Measurements from ENCODE around the gene MRGPRG. TPM values are rescaled to one million over a fixed set of nuclear protein-coding genes. Genes with fewer than 3 reads are reported as not detected.

MRGPRG gene
- total and polyA plus RNA-seq, 11 donors, result not detected

DNA sequence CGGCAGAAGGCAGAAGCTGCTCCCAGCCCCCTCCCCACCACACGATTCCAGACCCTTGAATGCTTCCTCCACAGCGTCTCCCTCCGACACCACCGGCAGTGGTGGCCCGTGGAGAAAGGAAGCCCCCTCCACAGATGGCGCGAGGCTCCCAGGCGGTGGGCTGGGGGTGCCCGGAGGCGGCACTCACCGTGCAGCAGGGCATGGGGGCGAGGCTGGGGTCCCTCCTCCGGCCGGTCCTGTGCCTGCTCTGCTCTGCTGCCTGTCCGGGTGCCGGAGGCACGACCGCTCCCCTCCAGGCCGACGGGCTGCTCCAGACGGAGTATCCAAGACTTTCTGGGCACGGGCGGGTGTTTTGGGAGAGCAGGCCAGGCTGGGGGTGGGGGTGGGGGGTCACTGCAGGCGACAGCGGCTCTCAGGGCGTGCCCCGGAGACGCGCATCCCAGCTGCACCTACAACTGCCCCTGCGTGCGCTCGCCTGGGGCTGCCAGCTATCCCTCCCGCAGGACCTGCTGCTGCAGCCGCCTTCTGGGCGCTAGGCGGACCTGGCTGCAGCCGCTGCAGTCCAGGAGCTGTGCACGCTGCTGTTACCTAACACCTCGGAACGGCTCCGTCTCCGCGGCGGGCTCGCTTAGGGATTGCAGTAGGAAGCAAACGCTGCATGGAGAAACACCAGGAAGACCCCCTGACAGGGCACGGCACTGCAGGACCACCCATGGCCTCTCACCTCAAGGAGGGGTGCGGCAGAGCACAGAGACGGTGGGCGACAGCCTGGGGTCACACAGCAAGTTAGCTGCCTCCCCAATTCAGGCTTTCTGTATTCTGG, 15.2 kb downstream of the MRGPRG start:
- peak in 1 of 4 donors; percentile 59 for ATAC-seq
- DNase-seq, result peak in 1 of 5 donors; percentile 27
- peaks cover 18 to 50% (median 37%) of the 10 kb centered on the region in 9 donors for H3K27me3 ChIP-seq
- H3K4me3 ChIP-seq, result peak overlapping the region in 1 of 12 donors; percentile 14
- H3K9me3 ChIP-seq, result no peaks in the 10 kb centered on the region
- no peak overlapping the region for H3K27ac ChIP-seq
- peaks cover 0 to 19% (median 8%) of the 10 kb centered on the region in 12 donors for H3K4me1 ChIP-seq
- no peak for TF ChIP-seq POLR2A (IDR thresholded peaks at IDR 0.05)
- TF ChIP-seq CTCF (IDR thresholded peaks at IDR 0.05), result no peak
- 4 to 6% (median 4%) methylated on average over 28 to 51 of the region's 51 CpGs for WGBS, 4 donors
- no peaks in the 10 kb centered on the region for H3K36me3 ChIP-seq
- intact Hi-C loops (cut with DNase I), result no loop called here

DNA sequence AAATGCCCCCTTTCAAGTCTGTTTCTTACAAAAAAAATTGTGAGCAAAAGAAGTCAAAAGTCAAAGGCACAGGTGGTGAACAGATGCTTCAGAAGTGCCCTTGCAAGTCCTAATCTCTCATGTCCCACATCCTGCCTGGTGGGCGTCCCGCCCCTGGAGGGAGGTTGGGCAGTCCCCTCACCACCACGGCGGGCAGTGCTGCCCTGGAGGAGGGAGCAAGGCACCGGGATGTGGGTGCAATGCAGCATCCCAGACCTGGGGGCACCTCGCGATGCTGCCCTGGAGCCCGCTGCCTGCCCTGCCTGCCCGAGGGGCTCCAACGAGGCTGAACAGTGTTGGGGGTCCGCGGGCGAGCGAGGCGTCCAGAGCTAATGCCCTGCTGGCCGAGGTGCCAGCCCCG, 15.9 kb downstream of the MRGPRG start:
- TF ChIP-seq CTCF (IDR thresholded peaks at IDR 0.05) (no peak), POLR2A (IDR thresholded peaks at IDR 0.05) (no peak)
- Histone ChIP-seq H3K4me3 (peak overlapping the region in 1 of 12 donors; percentile 14), H3K4me1 (peaks cover 0 to 19% (median 8%) of the 10 kb centered on the region in 12 donors)

DNA sequence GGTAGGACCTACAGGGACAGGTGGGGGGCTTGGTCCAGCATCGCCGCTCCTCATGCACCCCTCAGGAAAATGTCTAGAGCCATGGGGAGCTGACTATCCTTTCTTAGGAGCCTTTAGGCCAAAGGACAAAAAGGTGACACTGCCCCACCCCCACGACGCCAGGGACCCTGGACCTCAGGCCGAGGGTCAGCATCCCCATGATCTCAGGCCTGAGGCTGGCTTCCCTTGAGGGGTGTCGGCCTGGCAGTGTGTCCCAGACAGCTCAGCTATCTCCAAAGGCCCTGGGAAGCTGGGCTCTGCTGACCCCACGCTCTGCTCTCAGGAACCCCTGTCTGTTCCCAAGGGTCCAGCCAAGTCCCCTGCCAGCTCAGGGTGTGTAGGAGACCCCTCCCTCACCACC, 16.3 kb downstream of the MRGPRG start:
- Histone ChIP-seq H3K36me3 (no peaks in the 10 kb centered on the region), H3K9me3 (no peaks in the 10 kb centered on the region), H3K27ac (no peak overlapping the region), H3K4me3 (no peak overlapping the region), H3K27me3 (peaks cover 18 to 57% (median 37%) of the 10 kb centered on the region in 9 donors), H3K4me1 (peaks cover 0 to 19% (median 8%) of the 10 kb centered on the region in 12 donors)
- ATAC-seq (no peak), DNase-seq (peak in 1 of 5 donors; percentile 11)
- intact Hi-C loops (cut with DNase I), result no loop called here
- TF ChIP-seq CTCF (IDR thresholded peaks at IDR 0.05), result no peak
- TF ChIP-seq POLR2A (IDR thresholded peaks at IDR 0.05), result no peak
- WGBS, 4 donors, result 43 to 70% (median 61%) methylated on average over 1 to 7 of the region's 7 CpGs

More for the DNA sequence above, 15.9 kb downstream of the MRGPRG start:
- Histone ChIP-seq H3K27me3 (peaks cover 18 to 56% (median 37%) of the 10 kb centered on the region in 9 donors), H3K36me3 (no peaks in the 10 kb centered on the region), H3K9me3 (no peaks in the 10 kb centered on the region), H3K27ac (no peak overlapping the region)
- ATAC-seq (no peak), DNase-seq (no peak)
- 10 to 21% (median 15%) methylated on average over 5 to 17 of the region's 17 CpGs for WGBS, 4 donors
- intact Hi-C loops (cut with DNase I), result no loop called here

- Histone ChIP-seq H3K4me3 (no peak overlapping the region), H3K27ac (no peak overlapping the region), H3K36me3 (no peaks in the 10 kb centered on the region), H3K9me3 (no peaks in the 10 kb centered on the region), H3K27me3 (peaks cover 18 to 57% (median 37%) of the 10 kb centered on the region in 9 donors), H3K4me1 (peaks cover 0 to 19% (median 8%) of the 10 kb centered on the region in 12 donors)
- intact Hi-C loops (cut with DNase I), result no loop called here
- WGBS, 4 donors, result 70 to 79% (median 77%) methylated on average over 15 to 17 of the region's 17 CpGs
- DNase-seq, result peak in 1 of 5 donors; percentile 16
- TF ChIP-seq CTCF (IDR thresholded peaks at IDR 0.05), result no peak
- no peak for TF ChIP-seq POLR2A (IDR thresholded peaks at IDR 0.05)
- no peak for ATAC-seq
Measured at GRCh38 chr11:3201677-3202181, 16.9 kb downstream of the MRGPRG start.

Data from heart left ventricle (tissue), 16 donors.